NCI-H460 (cell line): ENCODE results near the gene MAFB. TPM values are rescaled to one million over a fixed set of nuclear protein-coding genes. Genes with fewer than 3 reads are reported as not detected.

ENCODE experiments used
- DNase-seq: peaks from one replicate; pipeline ENCODE4 v3.0.0-alpha.2; 2016; ENCODE audit warnings: low read depth; ENCODE audit errors: extremely low read depth
- total RNA-seq: library from RNA; depleted of rRNA; stranded (reverse); fragments of >200 nt; shearing (Covaris generic); gene quantifications from 2 replicates; pipeline ENCODE4 v1.2.3, GENCODE V29; 2014

MAFB gene
- total RNA-seq, 1 experiment from 2014 or later, result not detected

DNA sequence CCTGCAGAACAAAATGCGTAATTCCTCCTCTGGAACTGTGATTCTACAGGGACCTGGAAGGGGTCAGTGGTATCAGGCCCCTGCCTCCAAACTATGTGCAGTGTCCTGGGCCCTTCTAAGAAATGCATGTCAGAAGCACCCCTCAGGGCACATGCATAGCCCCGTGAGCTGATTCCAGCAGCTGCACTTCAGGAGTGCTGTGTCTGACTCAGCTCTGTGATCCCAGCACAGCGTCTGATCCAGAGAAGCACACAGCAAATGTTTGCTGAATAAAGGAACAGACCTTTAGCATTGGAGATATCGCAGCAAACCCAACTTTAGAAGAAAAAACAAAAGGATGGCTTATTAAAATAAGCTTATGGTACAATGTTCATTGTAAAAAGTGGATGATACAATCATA, 15.8 kb upstream of the MAFB start:
- no peak for DNase-seq

DNA sequence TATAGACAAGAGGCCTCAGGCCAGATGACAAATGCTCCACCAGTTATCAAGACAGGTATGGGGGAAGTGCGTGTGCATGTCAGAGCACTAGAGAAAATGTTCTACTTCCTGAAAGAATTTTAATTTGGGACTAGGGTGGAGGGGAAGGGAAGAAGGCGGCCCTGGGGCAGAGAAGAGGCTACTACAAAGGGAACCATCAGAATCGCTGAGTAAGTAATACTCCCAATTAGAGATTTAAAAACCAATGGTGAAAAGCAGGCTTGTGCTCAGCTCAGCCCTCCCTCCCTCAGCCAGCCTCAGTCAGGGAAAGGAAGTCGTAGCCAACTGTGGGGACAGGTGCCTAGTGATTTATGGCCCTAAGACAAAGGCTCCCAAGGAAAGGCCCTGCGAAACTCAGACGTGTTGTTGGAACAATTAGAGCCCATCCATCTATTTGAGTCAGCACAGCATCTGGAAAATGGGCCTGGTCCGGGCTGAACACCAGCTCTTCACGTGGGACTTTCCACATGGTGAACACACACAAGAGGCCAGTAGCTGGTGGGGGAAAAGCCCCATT, 15.0 kb upstream of the MAFB start:
- DNase-seq, result no peak

DNA sequence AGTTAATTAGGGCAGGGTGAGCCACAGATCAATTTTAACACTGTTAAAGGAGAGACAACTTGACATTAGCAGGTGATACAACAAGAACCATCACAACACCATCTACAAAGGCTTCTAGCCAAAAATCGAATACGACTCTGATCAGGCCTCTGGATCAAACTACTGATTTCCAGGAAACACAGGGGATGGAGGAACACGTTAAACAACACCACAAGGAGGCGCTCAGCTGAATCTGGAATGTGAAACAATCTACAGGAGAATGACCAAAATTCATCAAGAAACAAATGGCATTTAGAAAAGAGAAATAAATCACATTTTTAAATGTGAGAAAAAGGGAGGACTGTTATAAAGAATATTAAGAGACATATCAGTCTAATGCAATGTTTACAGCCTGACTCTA, 13.5 kb upstream of the MAFB start:
- no peak for DNase-seq

DNA sequence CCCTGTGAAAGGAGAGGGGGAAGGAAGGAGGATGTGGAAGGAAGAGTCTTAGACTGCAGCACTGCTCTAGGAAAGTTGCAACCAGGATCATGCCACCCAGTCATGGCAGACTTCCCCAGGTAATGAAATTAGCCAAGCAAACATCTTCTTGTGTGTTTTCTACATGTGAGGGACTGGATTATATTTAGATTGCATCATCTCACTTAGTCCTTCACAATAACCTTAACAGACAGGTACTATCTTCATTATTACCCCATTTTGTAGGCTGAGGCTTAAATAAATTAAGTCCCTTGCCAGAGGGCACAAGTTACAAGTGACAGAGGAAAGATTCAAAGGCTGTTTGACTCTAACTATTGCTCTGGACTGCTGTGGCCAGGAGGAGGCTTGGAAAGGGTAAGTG, 9.7 kb upstream of the MAFB start:
- no peak for DNase-seq

DNA sequence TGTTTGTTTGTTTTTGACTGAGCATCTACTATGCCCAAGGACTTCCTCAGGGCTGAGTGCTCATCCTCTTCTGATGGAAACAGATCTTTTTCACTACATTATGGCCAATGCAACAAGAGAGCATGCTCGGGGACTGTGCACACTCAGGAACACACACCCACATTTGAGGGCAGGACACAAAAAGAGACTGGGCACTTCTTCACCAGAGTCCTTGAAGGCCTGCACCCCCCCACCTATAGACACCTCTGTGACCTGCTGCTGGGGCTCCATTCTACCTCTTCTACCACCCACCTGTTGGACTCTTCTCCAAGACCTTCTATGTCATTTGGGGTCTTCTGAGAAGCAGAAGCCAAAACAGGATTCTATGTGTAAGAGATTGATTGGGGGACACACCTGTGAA, 9.2 kb upstream of the MAFB start:
- no peak for DNase-seq

DNA sequence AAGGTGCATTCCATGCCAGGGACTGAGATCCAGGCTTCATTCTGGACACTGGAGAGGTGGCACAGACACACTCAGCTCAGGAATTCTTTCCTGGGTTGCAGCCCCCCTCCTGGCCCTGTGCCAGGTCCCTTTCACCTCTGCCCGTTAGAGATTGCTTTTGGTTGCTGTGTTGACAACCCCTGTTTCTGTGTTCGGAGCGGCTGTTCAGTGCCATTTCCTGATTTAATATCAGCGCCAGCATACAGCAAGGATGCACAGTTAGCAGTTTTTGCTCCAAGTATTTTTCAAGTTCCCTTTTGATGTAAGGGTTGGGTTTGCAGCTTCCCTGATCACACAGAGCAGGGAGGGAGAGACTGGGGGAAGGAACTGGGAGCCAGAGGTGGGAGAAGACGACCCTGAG, 8.5 kb upstream of the MAFB start:
- no peak for DNase-seq

DNA sequence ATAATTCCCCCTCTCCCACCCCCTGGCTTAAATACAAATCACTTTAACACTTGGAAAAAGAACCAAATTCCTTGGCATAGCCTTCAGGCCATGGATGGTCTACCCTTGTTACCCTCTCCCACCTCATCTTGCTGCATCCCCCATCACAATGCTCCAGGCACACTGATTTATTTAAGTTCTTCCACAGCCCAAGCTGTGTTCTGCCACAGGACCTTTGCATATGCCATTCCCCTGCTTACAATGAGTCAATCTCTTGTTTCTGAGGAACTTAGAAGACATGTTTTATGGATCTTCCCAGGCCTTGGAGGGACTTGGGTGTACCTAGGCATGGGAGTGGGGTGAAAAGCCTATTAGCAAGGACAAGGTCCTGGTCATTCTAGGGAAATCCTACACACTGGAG, 6.2 kb upstream of the MAFB start:
- DNase-seq, result no peak

DNA sequence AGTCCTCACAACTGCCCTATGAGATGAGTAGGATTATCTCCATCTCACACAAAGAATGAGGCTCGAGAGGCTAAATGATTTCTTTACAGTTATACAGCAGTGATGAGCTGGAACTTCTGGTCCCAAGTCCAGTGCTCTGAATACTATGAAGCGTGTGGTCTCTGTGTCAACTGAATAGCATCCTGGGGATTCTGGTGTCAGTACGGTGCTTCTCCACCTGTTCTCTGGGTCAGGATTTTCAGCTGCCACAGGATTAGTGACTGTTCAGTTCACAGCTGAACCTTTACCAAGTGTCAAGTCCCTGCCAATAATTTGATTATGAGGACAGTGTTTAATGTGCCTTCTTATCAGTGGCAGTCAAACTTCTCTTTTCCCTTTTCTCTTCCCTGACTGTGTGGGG, 5.2 kb upstream of the MAFB start:
- no peak for DNase-seq

DNA sequence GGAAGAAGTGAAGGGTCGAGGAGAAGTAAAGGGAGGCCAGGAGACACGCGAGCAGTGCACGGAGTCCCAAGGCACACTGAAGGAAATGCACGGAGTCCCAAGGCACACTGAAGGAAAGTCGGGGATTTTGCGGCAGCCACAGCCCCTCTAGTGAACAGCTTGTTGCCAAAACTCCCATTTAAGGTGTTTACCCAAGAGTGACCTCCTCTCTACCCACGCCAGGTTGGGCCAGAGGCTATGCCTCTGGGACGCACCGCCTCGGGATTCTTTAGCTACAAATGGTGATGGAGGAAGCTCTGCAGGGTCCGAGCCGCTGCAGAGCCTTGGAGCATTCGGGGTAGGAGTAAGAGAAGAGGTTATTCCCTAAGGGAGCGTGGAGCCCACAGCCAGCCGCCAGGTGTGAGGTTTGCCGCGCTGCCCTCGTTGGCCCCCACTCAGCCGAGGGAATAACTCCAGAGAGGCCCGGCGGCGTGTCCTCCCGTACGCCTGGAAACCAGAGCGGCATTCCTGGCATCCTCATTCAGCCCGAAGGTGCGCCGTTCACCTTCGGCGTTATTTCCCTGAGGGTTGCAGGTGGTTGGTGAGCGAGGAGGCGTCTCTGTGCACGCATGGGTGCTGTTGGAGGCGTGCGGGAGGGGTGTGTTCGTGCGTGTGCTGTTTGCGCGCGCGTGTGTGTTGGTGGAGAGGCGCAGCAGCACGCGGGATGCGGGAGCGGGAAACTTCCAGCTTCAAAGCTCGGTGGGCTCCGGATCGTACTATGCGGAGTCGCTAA, 3.4 kb upstream of the MAFB start:
- DNase-seq, result no peak

DNA sequence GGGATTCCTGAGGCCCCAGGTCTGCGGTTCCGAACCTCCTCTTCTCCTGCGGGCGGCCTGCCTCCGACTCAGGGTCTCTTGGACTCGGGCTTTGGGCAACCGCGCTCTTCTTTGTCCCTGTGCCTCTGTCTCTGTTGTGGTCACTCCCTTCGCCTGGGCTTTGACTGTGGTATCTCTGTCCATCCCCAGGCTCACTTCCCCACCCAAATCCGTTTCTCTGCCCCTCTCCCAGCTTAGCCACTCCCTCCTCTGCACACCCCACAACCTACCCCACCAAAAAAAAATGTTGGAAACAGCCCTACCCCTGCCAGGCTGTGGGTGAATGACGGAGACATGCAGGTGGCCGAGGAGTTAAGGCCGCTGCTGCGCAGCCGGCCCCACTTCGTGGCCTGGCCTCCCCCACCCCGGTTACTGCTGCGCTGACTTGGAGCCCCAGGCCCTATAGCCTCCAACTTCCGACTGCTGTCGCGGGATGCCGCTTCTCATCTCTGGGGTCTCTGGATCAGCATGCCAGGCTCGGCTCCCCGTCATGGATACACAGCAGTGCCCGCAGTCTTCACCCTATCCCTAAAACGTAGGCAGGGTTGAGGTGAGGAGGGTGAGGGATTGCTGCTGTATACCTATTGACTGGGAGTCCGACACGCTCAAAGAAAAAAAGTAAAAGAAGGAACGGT, 2.7 kb upstream of the MAFB start:
- DNase-seq, result no peak

DNA sequence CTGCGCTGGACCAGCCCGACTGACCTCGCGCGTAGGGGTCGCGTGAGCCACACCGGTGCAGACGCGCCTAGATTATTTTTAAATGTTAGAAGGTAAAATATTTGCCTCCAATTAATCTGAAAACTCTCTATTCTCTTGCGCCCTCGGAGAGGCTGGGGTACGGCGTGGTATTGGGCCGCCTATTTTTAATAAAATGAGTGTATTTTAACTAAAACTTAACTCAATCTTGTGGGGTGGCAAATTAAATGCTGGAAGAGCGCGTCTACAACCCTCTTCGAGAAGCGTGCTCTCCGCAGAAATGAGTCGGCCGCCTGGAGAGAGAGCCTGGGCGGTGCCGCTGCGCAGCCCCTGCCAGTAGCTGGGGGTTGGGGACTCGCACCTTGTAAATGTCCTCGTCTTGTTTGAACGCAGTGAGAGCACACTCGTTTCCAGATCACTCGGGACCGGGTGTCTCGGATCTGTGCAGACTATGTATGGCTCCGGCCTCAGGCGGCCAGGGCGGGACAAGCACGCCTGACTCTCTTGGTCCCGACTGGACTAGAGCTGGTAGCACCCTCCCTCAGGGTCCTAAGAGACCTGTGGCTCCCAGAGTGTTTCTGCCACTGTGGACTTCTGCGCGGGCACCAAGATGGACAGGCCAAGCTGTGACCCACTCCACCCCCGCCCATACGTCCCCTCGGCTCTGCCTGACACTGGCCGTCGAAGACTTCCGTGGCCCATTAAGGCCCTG, 2.0 kb upstream of the MAFB start:
- DNase-seq, result no peak

DNA sequence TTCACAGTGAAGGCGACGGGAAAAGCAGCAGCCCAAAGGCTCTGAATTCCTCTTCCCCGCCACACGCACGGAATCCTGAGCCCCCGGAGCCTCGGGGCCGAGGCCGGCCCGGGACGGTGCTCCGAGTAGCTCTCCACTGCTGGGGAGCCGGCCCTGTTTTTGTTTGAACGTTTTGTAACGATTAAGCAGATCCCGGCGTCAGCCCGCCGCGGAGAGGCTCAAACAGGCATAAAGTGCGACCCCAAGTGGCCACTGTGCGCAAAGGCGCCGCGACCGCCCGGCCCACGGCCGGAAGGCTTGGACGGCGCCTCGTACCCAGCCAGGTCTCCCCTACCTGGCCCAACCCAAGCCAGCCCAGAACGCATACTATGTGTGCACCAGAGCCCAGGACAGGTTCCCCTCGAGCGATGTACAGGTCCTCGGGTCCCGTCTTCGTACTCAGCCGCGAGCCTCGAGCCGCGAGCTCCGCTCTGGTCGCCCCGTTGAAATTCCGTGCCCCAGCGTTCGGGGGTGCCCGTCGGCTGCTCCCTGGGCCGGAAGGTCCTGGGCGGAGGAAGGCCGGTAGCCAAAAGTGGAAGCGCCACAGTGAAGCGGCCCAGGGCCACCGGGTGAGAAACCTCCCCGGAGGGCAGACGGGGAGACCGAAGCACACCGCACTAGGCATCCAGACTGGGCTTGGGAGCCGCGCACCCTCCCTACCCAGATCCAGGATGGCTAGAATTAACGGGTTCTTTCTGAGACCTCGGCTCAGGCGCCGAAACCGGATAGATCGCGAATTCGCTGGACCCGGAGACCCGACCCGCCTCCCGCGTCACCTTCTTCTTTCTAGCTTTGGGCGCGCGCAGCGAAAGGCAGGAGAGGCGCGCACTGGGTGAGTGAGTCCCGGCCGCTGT, 1.2 kb upstream of the MAFB start:
- peak; percentile 61 for DNase-seq

DNA sequence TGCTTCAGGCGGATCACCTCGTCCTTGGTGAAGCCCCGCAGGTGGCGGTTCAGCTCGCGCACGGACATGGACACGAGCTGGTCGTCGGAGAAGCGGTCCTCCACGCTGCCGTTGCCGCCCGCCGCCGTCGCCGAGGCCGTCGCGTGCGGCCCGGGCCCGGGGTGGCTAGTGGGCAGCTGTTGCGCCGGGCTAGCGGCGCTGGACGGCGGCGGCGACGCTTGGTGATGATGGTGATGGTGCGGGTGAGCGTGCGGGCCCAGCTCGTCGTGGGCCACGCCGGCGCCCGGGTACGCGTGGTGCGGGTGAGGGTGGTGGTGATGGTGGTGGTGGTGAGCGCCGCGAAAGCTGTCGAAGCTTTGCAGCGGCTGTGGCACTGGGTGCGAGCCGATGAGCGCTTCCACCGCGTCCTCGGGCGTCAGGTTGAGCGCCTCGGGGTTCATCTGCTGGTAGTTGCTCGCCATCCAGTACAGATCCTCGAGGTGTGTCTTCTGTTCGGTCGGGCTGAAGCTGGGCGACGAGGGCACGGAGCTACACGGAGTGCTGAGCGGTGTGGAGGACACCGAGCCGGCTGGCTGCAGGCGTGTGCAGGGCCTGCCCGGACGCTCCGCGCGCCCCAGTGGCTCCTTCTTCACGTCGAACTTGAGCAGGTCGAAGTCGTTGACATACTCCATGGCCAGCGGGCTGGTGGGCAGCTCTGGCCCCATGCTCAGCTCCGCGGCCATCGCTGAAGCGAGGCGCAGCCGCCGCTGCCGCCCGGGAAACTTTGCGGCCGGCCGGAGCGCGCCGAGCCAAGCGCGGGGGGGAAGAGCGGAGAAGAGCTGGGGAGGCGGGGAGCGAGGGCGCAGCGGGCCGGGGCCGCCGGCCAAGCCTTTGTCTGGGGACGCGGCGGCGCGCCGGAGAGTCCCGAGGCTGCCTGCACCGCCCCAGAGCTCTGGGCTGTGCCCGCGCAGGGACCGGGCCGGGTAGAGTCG, 622 bp downstream of the MAFB start:
- DNase-seq, result no peak

DNA sequence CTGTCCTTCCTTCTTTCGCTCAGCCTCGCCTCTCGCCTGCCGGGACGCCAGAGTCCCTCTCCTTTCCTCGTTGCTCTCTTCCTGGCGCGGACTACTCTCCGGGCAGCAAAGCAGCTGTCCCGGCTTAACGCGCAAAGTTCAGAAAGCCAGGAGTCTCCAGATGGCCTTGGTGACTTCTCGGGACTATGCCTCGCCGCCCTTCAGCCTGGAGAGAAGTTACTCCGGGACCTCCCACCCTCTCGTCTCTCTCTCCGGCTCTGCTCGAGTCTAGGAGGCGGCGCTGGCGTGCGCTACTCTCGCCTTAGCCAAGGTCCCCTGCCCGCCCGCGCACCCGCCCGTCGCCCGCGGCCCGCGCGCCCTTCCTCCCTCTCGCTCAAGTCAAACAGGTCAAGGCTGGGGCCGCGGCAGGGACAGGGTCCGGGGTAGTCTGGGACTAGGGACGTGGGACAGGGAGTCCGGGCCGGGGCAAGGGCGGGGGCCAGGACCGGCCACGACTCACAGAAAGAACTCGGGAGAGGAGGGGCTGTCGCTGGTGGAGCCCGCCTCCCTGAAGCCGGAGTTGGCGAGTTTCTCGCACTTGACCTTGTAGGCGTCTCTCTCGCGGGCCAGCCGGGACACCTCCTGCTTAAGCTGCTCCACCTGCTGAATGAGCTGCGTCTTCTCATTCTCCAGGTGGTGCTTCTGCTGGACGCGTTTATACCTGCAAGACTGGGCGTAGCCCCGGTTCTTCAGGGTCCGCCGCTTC, 1.5 kb downstream of the MAFB start:
- no peak for DNase-seq

DNA sequence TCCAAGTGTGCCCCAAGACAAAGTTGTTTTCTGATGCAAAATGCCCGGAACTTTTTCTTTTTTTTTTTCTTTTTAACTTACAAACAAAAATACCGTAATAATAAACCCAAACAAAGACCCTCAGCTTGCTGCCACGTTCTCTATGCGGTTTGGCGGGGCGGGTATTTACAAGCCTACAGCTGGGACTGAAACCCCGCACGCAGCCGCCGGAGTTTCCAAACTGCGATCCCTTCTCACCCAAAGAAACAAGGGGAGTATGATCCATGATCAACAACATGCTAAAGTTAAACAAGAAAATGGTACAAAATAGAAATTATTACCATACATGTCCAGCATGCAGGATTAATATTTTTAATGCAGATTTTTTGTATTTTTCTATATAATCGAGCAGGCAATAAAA, 2.1 kb downstream of the MAFB start:
- no peak for DNase-seq

DNA sequence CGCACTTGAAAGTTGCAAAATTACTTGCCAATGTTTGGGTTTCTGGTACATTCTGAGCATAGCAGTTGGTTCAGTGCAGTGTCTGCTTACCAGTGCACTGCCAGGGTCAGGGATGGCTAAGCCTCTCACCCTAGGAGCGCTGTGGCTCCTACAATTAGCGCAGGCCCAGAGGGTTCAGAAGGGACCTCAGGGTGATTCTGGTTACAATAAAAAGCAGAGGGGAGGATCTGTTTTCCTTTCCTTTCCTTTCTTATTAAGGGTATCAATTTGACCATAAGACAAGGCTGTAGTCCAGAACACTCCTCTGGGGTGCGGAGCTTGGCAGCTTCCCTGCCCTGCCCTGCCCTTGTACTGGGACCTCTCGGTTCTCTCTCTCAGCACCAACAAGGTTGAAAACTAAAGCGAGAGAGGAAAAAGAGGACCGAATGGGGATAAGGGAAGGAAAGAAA, 2.6 kb downstream of the MAFB start:
- no peak for DNase-seq

DNA sequence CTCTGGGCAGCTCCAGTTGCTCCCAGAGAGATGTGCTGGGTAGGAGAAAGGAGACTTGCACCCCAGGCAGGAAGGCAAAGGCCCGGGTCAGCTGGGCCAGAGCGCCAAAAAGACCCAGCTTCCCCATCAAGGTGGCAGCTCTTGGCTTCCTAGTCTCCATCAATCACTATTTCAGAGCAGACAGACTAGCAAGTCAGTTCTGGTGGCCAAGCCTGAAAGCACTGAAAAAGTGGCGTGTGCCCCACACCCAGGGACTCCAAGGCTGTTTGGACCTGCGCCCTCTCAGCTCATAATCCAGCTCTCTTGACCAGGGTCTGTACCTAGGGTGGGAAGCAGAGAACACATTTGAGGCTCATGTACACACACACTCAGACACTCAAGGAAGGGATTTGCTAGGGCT, 3.7 kb downstream of the MAFB start:
- no peak for DNase-seq

DNA sequence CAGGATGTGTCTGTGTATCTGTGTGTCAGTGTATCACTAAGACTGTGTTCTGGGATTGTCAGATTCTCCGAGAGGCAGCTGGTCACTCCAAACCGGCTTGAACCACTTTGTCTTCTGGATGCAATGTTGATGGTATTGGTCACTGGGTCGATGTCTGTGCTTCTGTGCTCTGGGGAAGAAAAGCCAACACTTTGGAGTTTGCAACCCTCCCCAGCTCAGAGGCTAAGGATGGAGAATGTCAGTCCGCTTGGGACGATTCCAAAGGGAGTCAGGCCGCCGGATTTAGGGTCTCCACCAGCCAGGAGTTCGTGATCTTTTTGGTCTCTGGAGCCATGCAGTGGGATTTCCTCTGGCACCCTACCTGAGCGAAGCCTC, 5.2 kb downstream of the MAFB start:
- no peak for DNase-seq
